Uterus (tissue), 4 donors: ENCODE measurements around the gene HEMK1. TPM values are rescaled to one million over a fixed set of nuclear protein-coding genes. Genes with fewer than 3 reads are reported as not detected.
A peak's percentile ranks its signal among the peaks of the same experiment; 100 is the strongest.

ENCODE experiments used
- DNase-seq, 2 donors: peaks; one replicate each; pipeline ENCODE4 v3.0.0-alpha.2; 2019 to 2020
- H3K27ac ChIP-seq, 2 donors: fragments of 200-600 bp; sonication (generic); 1 replicate in 1 of 2; 2 replicates in 1 of 2; pipeline ENCODE4 v1.5.1; 2016 to 2018
- H3K27me3 ChIP-seq, 2 donors: fragments of 200-600 bp; sonication (generic); one replicate each; pipeline ENCODE4 v1.5.1; 2018 to 2019; ENCODE audit warnings: control low read depth in 1 of 2
- H3K36me3 ChIP-seq, 2 donors: fragments of 200-600 bp; sonication (generic); one replicate each; pipeline ENCODE4 v1.5.1; 2019; ENCODE audit warnings: control low read depth in 1 of 2
- H3K4me1 ChIP-seq, 2 donors: fragments of 200-600 bp; sonication (generic); one replicate each; pipeline ENCODE4 v1.5.1; 2018 to 2019; ENCODE audit warnings: control low read depth in 1 of 2
- H3K4me3 ChIP-seq, 2 donors: fragments of 200-600 bp; sonication (generic); 1 replicate in 1 of 2; 2 replicates in 1 of 2; pipeline ENCODE4 v1.5.1; 2018 to 2019; ENCODE audit warnings: mild to moderate bottlenecking in 1 of 2
- H3K9me3 ChIP-seq, 2 donors: fragments of 200-600 bp; sonication (generic); one replicate each; pipeline ENCODE4 v1.5.1; 2019; ENCODE audit warnings: control low read depth in 1 of 2
- CTCF ChIP-seq, 4 experiments: fragments of 200-600 bp in 2 of 4; fragments of 450-650 bp in 2 of 4; sonication (generic) in 2 of 4; IDR thresholded peaks; one replicate each; pipeline ENCODE4 v1.5.1; 2016 to 2019; ENCODE audit warnings: antibody characterized with exemption in 4 of 4, mild to moderate bottlenecking in 2 of 4, moderate library complexity in 1 of 4
- POLR2A ChIP-seq, 2 donors: fragments of 450-650 bp; IDR thresholded peaks; one replicate each; pipeline ENCODE4 v1.6.1; 2016; ENCODE audit warnings: antibody characterized with exemption in 2 of 2, mild to moderate bottlenecking in 1 of 2, moderate library complexity in 1 of 2
- intact Hi-C: fragments of 100-400 bp; cut with DNase I; formaldehyde crosslinking; loops from one replicate; pipeline ENCODE4 v1.15.1; 2023; ENCODE audit warnings: low total_unique reads
- total RNA-seq, 4 donors: library from RNA; depleted of rRNA in 3 of 4; stranded (reverse); fragments of >200 nt in 3 of 4; gene quantifications; one replicate each; pipeline versions ENCODE4 v1.1.0 to v1.2.4, GENCODE V29; 2014 to 2023
- donor health status: DM: yes; HTN: yes; CAD: no.

The HEMK1 gene
- total RNA-seq, 4 donors from 2014 or later: 0.77 to 26.5 (median 11.4) TPM

- Histone ChIP-seq H3K36me3 (no peaks in the 10 kb centered on the region), H3K27me3 (no peaks in the 10 kb centered on the region), H3K4me3 (no peak overlapping the region), H3K4me1 (no peaks in the 10 kb centered on the region), H3K9me3 (no peaks in the 10 kb centered on the region), H3K27ac (no peak overlapping the region)
- intact Hi-C loops: no loop called here
- TF ChIP-seq POLR2A (IDR thresholded peaks at IDR 0.05) (no peak), CTCF (IDR thresholded peaks at IDR 0.05) (no peak)
- DNase-seq: no peak
Observed at GRCh38 chr3:50536471-50537180, 32.7 kb upstream of the HEMK1 start.

- H3K4me1 ChIP-seq: no peaks in the 10 kb centered on the region
- no peak overlapping the region for H3K27ac ChIP-seq
- intact Hi-C loops: no loop called here
- H3K36me3 ChIP-seq: no peaks in the 10 kb centered on the region
- no peaks in the 10 kb centered on the region for H3K27me3 ChIP-seq
- DNase-seq: no peak
- no peaks in the 10 kb centered on the region for H3K9me3 ChIP-seq
- no peak overlapping the region for H3K4me3 ChIP-seq
- TF ChIP-seq POLR2A (IDR thresholded peaks at IDR 0.05) (no peak), CTCF (IDR thresholded peaks at IDR 0.05) (no peak)
Observed at GRCh38 chr3:50537421-50538129, 31.7 kb upstream of the HEMK1 start.

GRCh38 chr3:50539356-50540286 lies 29.7 kb upstream of the HEMK1 start:
- TF ChIP-seq POLR2A (IDR thresholded peaks at IDR 0.05) (no peak), CTCF (IDR thresholded peaks at IDR 0.05) (no peak)

GRCh38 chr3:50542177-50543034 lies 26.9 kb upstream of the HEMK1 start:
- Histone ChIP-seq H3K27ac (no peak overlapping the region), H3K9me3 (no peaks in the 10 kb centered on the region), H3K4me1 (no peaks in the 10 kb centered on the region), H3K36me3 (no peaks in the 10 kb centered on the region), H3K27me3 (no peaks in the 10 kb centered on the region), H3K4me3 (no peak overlapping the region)
- DNase-seq: peak; percentile 66 to 72
- TF ChIP-seq CTCF (IDR thresholded peaks at IDR 0.05): peak; percentile 80 to 88 (median 86)
- no peak for TF ChIP-seq POLR2A (IDR thresholded peaks at IDR 0.05)
- intact Hi-C loops: loop anchor here (2.0 to 10.0 kb wide), 2 partner anchors 168 to 196 kb away; no protein-coding TSS in a partner anchor

More at GRCh38 chr3:50539356-50540286, 29.7 kb upstream of the HEMK1 start:
- Histone ChIP-seq H3K27me3 (no peaks in the 10 kb centered on the region), H3K36me3 (no peaks in the 10 kb centered on the region), H3K9me3 (no peaks in the 10 kb centered on the region), H3K4me3 (no peak overlapping the region), H3K4me1 (no peaks in the 10 kb centered on the region), H3K27ac (no peak overlapping the region)
- intact Hi-C loops: loop anchor here (10.0 kb wide), 1 partner anchor 165 kb away; no protein-coding TSS in a partner anchor
- no peak for DNase-seq
